ENCODE data around the gene TMEM14B. TPM values are rescaled to one million over a fixed set of nuclear protein-coding genes. Genes with fewer than 3 reads are reported as not detected.
"Not testable (repeated sequence)": the region's sequence is repeated elsewhere in the genome, so short reads cannot be mapped to it uniquely, and the experiment has no call there.

Gene TMEM14B
- total RNA-seq, 6 donors from 2014 or later, result 25.1 to 73.9 (median 56.7) TPM

DNA sequence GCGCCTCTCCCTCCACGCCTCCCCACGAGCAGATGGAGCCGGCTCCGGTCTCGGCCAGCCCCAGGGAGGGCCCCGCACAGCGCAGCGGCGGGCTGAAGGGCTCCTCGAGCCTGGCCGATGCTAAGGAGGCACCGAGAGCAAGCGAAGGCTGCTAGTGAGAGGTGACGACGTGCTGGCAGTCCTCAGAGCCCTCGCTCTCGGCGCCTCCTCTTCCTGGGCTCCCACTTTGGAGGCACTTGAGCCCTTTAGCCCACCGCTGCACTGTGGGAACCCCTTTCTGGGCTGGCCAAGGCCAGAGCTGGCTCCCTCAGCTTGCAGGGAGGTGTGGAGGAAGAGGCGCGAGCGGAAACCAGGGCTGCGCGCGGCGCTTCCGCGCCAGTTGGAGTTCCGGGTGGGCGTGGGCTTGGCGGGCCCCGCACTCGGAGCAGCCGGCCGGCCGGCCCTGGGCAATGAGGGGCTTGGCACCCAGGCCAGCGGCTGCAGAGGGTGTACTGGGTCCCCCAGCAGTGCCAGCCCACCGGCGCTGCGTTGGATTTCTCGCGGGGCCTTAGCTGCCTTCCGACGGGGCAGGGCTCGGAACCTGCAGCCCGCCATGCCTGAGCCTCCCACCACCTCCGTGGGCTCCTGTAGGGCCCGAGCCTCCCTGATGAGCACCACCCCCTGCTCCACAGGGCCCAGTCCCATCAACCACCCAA lies 27.2 kb upstream of the TMEM14B start:
- WGBS, 2 donors, result 10 to 60% methylated on average over 2 to 30 of the region's 49 CpGs
- peaks cover 0 to under 1% (median 0%) of the 10 kb centered on the region in 4 donors for H3K36me3 ChIP-seq
- DNase-seq, result peak; percentile 58 to 93
- ATAC-seq (ENCODE audit: low FRiP score in 2 of 2), result peak; percentile 25 to 52
- peak overlapping the region; percentile 31 to 72 (median 65) for H3K4me3 ChIP-seq
- H3K4me1 ChIP-seq, result peaks cover 15 to 47% (median 23%) of the 10 kb centered on the region in 4 donors
- H3K27me3 ChIP-seq, result no peaks in the 10 kb centered on the region
- TF ChIP-seq, protein P1, sequence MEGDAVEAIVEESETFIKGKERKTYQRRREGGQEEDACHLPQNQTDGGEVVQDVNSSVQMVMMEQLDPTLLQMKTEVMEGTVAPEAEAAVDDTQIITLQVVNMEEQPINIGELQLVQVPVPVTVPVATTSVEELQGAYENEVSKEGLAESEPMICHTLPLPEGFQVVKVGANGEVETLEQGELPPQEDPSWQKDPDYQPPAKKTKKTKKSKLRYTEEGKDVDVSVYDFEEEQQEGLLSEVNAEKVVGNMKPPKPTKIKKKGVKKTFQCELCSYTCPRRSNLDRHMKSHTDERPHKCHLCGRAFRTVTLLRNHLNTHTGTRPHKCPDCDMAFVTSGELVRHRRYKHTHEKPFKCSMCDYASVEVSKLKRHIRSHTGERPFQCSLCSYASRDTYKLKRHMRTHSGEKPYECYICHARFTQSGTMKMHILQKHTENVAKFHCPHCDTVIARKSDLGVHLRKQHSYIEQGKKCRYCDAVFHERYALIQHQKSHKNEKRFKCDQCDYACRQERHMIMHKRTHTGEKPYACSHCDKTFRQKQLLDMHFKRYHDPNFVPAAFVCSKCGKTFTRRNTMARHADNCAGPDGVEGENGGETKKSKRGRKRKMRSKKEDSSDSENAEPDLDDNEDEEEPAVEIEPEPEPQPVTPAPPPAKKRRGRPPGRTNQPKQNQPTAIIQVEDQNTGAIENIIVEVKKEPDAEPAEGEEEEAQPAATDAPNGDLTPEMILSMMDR (IDR thresholded peaks at IDR 0.05), result no peak
- TF ChIP-seq POLR2AphosphoS5 (IDR thresholded peaks at IDR 0.05) (peak; percentile 32 to 41), POLR2A (IDR thresholded peaks at IDR 0.05) (peak in 2 of 4 donors; percentile 38 to 63), EP300 (IDR thresholded peaks at IDR 0.05) (no peak)
- no peaks in the 10 kb centered on the region for H3K9me3 ChIP-seq
- H3K27ac ChIP-seq, result peak overlapping the region; percentile 65 to 90 (median 76)

DNA sequence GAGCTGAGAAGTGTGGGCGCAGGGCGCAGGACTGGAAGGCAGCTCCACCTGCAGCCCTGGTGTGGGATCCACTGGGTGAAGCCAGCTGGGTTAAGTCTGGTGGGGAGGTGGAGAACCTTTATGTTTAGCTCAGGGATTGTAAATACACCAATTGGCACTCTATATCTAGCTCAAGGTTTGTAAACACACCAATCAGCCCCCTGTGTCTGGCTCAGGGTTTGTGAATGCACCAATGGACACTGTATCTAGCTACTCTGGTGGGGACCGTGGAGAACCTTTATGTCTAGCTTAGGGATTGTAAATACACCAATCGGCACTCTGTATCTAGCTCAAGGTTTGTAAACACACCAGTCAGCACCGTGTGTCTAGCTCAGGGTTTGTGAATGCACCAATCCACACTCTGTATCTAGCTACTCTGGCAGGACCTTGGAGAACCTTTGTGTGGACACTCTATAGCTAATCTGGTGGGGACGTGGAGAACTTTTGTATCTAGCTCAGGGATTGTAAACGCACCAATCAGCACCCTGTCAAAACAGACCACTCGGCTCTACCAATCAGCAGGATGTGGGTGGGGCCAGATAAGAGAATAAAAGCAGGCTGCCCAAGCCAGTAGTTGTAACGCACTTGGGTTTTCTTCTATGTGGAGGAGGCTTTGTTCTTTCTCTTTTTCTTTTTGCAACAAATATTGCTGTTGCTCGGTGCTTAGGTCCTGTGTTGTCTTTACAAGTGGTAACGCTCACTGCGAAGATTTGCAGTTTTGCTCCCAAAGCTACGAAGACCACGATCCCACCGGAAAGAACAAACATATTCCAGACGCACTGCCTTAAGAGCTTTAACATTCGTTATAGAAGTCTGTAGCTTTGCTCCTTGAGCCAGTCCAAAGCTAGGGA lies 26.4 kb upstream of the TMEM14B start:
- ATAC-seq (ENCODE audit: low FRiP score in 2 of 2); H3K27me3 ChIP-seq; H3K36me3 ChIP-seq; H3K9me3 ChIP-seq; DNase-seq: not testable (repeated sequence)
- peak overlapping the region; percentile 65 to 90 (median 76) for H3K27ac ChIP-seq
- WGBS, 2 donors, result 83 to 85% methylated on average over 11 to 17 of the region's 17 CpGs
- H3K4me1 ChIP-seq, result peaks cover 15 to 49% (median 23%) of the 10 kb centered on the region in 4 donors
- peak overlapping the region in 3 of 4 donors; percentile 64 to 72 (median 66) for H3K4me3 ChIP-seq

DNA sequence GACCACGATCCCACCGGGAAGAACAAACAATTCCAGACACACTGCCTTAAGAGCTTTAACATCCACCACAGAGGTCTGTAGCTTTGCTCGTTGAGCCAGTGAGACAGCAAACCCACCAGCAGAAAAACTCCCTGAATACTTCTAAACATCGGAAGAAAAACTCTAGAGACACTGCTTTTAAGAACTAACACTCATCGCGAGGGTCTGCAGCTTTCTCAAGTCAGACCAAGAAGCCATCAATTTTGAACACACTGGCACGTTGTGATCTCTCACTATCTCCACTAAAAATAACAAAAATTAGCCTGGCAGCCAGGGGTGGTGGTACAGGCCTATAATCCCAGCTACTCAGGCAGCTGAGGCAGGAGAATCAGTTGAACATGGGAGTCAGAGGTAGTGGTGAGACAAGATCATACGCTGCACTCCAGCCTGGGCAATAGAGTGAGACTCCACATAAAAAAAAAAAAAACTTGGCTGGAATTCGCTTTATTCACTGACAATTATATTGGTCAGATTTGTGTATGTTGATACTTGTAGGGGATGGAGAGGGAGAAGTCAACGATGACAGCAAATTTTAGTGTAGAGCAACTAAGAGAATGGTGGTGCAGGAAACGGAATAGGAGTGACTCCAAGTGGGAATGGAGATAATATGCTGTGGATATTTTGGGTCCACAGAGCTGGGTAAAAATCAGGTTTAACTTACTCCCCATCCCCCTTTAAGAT lies 25.6 kb upstream of the TMEM14B start:
- no peak for DNase-seq
- Histone ChIP-seq H3K36me3 (peaks cover 2 to 14% (median 9%) of the 10 kb centered on the region in 4 donors), H3K4me1 (peaks cover 15 to 54% (median 25%) of the 10 kb centered on the region in 4 donors), H3K27ac (peak overlapping the region; percentile 81 to 88 (median 86)), H3K9me3 (no peaks in the 10 kb centered on the region), H3K27me3 (no peaks in the 10 kb centered on the region), H3K4me3 (peak overlapping the region; percentile 15 to 82 (median 64))
- TF ChIP-seq, protein P1 (IDR thresholded peaks at IDR 0.05), result no peak
- TF ChIP-seq EP300 (IDR thresholded peaks at IDR 0.05) (no peak), POLR2A (IDR thresholded peaks at IDR 0.05) (no peak), POLR2AphosphoS5 (IDR thresholded peaks at IDR 0.05) (no peak)
- WGBS, 2 donors, result 74 to 84% methylated on average over 11 of the region's 11 CpGs
- ATAC-seq (ENCODE audit: low FRiP score in 2 of 2), result no peak

DNA sequence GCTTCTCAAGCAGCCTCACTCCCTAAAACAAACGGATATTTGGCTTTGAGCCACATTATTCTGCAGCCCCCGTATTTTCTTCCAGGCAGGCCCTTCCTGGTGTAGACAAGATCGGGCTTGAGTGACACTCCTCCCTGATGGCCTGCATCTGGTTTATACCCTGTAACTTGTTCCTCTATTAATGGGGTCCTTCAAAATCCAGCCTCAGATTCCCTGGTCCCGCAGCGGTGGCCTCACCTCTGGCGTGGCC lies 25.1 kb upstream of the TMEM14B start:
- ATAC-seq (ENCODE audit: low FRiP score in 2 of 2), result no peak
- WGBS, 2 donors, result 0 to 7% methylated on average over 3 to 5 of the region's 6 CpGs
- TF ChIP-seq EP300 (IDR thresholded peaks at IDR 0.05) (no peak), POLR2A (IDR thresholded peaks at IDR 0.05) (no peak), POLR2AphosphoS5 (IDR thresholded peaks at IDR 0.05) (no peak)
- TF ChIP-seq, protein P1 (IDR thresholded peaks at IDR 0.05), result no peak
- Histone ChIP-seq H3K4me3 (peak overlapping the region; percentile 15 to 82 (median 64)), H3K27me3 (no peaks in the 10 kb centered on the region), H3K9me3 (no peaks in the 10 kb centered on the region), H3K27ac (peak overlapping the region; percentile 81 to 88 (median 86)), H3K4me1 (peaks cover 15 to 54% (median 25%) of the 10 kb centered on the region in 4 donors), H3K36me3 (peaks cover 2 to 14% (median 9%) of the 10 kb centered on the region in 4 donors)
- DNase-seq, result no peak

Measured in upper lobe of left lung (tissue), 6 donors.